Tibial nerve (tissue), 3 donors: Measurements from ENCODE around the gene MTHFD1L.

ENCODE experiments used
- CTCF ChIP-seq, 5 experiments: fragments of 200-600 bp in 3 of 5; fragments of 450-650 bp in 2 of 5; sonication (generic) in 3 of 5; IDR thresholded peaks; one replicate each; pipeline ENCODE4 v1.5.1; 2016 to 2019; ENCODE audit warnings: antibody characterized with exemption in 5 of 5, mild to moderate bottlenecking in 3 of 5, moderate library complexity in 2 of 5
- POLR2A ChIP-seq, 2 donors: fragments of 450-650 bp; IDR thresholded peaks; one replicate each; pipeline ENCODE4 v1.6.1; 2017; ENCODE audit warnings: antibody characterized with exemption in 2 of 2, mild to moderate bottlenecking in 2 of 2, moderate library complexity in 2 of 2

DNA sequence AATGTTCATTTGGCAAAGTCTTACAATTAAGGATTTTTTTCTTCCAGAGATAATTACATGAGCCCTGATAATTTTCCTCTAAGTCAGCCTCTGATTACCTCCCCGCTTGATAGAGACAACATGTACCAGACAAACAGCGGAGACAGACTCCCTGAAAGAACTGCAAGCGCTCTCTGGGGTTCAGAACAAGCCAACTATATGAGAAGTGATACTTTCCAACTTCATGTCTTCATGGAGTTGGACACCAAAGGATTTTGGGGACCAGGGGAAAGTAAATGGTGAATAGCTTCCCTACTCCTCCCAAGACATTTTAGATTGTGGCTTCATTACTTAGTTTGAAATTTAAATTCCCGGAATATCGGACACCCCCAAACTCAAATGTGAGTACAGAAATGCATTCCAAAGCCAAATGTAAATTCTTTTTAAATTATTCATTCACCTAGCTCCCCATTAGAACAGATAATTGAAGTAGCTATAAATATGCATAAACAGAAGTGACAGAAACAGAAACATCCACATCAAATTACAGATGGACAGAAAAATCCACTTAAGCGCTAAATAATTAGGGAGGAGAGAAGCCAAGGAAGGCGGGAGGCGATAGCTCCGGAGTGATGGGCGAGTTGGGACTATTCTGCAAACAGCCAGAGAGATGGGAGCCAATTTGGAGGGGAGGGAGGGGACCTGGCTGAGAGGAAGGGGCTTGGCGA, 244.5 kb downstream of the MTHFD1L start:
- no peak for TF ChIP-seq POLR2A (IDR thresholded peaks at IDR 0.05)
- no peak for TF ChIP-seq CTCF (IDR thresholded peaks at IDR 0.05)
